Right lobe of liver (tissue), 6 donors: ENCODE results near the gene C4orf17. TPM values are rescaled to one million over a fixed set of nuclear protein-coding genes. Genes with fewer than 3 reads are reported as not detected.
A peak's percentile ranks its signal among the peaks of the same experiment; 100 is the strongest.

Experiments
- ATAC-seq, 4 donors: fragments of 200-7000 bp; cut with Tn5 transposase; one replicate each; pipeline ENCODE4 v1.9.1; 2020; ENCODE audit warnings: mild to moderate bottlenecking in 4 of 4, moderate library complexity in 4 of 4
- DNase-seq, 3 donors: peaks; one replicate each; pipeline ENCODE4 v3.0.0-alpha.2; 2020
- H3K27ac ChIP-seq, 3 donors: fragments of 200-600 bp; one replicate each; pipeline ENCODE4 v1.8.0; 2022
- H3K27me3 ChIP-seq, 2 donors: fragments of 200-600 bp; one replicate each; pipeline ENCODE4 v1.8.0; 2022
- H3K36me3 ChIP-seq, 4 donors: fragments of 200-600 bp; sonication (generic) in 1 of 4; one replicate each; pipeline versions ENCODE4 v1.5.1 to v1.8.0; 2017 to 2022; ENCODE audit warnings: control low read depth in 1 of 4
- H3K4me1 ChIP-seq, 4 donors: fragments of 200-600 bp; sonication (generic) in 1 of 4; one replicate each; pipeline versions ENCODE4 v1.5.1 to v1.8.0; 2017 to 2022; ENCODE audit warnings: control low read depth in 1 of 4
- H3K4me3 ChIP-seq, 3 donors: fragments of 200-600 bp; one replicate each; pipeline ENCODE4 v1.8.0; 2022
- H3K9me3 ChIP-seq, 4 donors: fragments of 200-600 bp; sonication (generic) in 1 of 4; one replicate each; pipeline versions ENCODE4 v1.5.1 to v1.8.0; 2017 to 2022; ENCODE audit warnings: control low read depth in 1 of 4
- POLR2A ChIP-seq: fragments of 450-650 bp; IDR thresholded peaks from one replicate; pipeline ENCODE4 v1.6.1; 2017; ENCODE audit warnings: antibody characterized with exemption, mild to moderate bottlenecking
- WGBS: methylation state at CpG from one replicate; pipeline ENCODE4 v1.1.6; 2018; ENCODE audit warnings: low coverage, low lambda C conversion rate; ENCODE audit not compliant: insufficient coverage; ENCODE audit errors: missing lambda C conversion rate; 5-methylcytosine and 5-hydroxymethylcytosine counted together
- intact Hi-C, 2 donors: fragments of 100-400 bp; cut with DNase I; formaldehyde crosslinking; loops; one replicate each; pipeline versions ENCODE4 v1.11.2 to v1.14.1; 2022
- total RNA-seq, 6 experiments: library from RNA; depleted of rRNA in 2 of 6; stranded (reverse); fragments of >200 nt in 2 of 6; fragmentation: NEBNext Ultra II Directional in 3 of 6; extraction: Animal tissue kit (Norgen Biotek cat#: 25700) in 3 of 6; gene quantifications; one replicate each; pipeline versions ENCODE4 v1.1.0 to v1.2.4, GENCODE V29; 2016 to 2023
- TF ChIP-seq, protein P1 (sequence below), 4 donors: fragments of 200-600 bp in 3 of 4; fragments of 450-650 bp in 1 of 4; IDR thresholded peaks; one replicate each; pipeline versions ENCODE4 v1.5.1 to v1.8.0; 2016 to 2022; ENCODE audit warnings: antibody characterized with exemption in 4 of 4, mild to moderate bottlenecking in 2 of 4
- donor health status: DM: no; HTN: yes; CAD: no.
- donor health status: DM: no; HTN: no; CAD: no.
- donor health status: DM: no; HTN: no; CAD: no.
- donor health status: DM: no; HTN: yes; CAD: no.
- donor health status: DM: no; HTN: yes; CAD: no.

The C4orf17 gene
- total RNA-seq, 6 experiments from 2014 or later = not detected

DNA sequence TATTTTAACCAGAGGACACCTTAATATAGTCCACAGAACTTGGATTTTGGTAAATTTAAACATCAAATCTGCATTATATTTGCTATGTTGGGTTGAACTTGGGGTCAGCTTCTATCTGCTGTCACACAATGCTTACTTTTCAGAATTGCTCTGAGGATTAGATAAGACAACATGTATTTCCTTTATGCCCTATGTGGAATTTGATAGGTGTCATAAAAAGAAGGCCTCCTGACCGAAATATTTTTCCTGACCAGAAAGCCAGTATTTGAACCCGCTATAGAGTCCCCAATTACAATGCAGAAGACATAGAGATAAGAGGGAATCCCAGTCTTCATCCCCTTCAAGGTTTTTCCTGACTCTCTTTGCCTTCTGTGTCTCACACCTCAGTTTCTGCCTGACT lies 67.9 kb downstream of the C4orf17 start:
- intact Hi-C loops = no loop called here
- ATAC-seq = no peak
- Histone ChIP-seq H3K4me3 (no peak overlapping the region), H3K27me3 (no peaks in the 10 kb centered on the region), H3K4me1 (peaks cover 0 to 22% (median 7%) of the 10 kb centered on the region in 4 donors), H3K36me3 (peaks cover 0 to 21% (median 7%) of the 10 kb centered on the region in 4 donors), H3K9me3 (no peaks in the 10 kb centered on the region), H3K27ac (no peak overlapping the region)
- no peak for DNase-seq
- no peak for TF ChIP-seq POLR2A
- TF ChIP-seq, protein P1, sequence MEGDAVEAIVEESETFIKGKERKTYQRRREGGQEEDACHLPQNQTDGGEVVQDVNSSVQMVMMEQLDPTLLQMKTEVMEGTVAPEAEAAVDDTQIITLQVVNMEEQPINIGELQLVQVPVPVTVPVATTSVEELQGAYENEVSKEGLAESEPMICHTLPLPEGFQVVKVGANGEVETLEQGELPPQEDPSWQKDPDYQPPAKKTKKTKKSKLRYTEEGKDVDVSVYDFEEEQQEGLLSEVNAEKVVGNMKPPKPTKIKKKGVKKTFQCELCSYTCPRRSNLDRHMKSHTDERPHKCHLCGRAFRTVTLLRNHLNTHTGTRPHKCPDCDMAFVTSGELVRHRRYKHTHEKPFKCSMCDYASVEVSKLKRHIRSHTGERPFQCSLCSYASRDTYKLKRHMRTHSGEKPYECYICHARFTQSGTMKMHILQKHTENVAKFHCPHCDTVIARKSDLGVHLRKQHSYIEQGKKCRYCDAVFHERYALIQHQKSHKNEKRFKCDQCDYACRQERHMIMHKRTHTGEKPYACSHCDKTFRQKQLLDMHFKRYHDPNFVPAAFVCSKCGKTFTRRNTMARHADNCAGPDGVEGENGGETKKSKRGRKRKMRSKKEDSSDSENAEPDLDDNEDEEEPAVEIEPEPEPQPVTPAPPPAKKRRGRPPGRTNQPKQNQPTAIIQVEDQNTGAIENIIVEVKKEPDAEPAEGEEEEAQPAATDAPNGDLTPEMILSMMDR (IDR thresholded peaks at IDR 0.05) = no peak
- 71% methylated on average over 2 of the region's 2 CpGs for WGBS

DNA sequence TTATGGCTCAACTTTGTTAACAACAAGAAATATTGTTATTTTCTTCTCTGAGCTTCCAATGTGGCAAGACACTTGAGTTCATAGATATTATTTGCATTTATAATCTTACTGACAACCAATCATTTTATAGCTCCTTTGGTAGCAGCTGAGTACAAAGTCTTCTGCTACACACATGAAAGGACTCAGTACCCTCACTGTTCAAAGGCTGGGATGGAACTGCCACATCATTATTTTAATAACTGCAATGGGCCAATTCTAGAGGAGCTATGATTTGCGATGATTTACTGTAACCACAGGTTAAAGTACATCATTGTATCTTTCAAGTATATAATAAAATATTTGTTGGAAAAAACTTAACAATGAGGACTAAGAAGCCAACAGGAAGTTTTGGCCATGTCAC lies 74.7 kb downstream of the C4orf17 start:
- no peak overlapping the region for H3K27ac ChIP-seq
- ATAC-seq = no peak

DNA sequence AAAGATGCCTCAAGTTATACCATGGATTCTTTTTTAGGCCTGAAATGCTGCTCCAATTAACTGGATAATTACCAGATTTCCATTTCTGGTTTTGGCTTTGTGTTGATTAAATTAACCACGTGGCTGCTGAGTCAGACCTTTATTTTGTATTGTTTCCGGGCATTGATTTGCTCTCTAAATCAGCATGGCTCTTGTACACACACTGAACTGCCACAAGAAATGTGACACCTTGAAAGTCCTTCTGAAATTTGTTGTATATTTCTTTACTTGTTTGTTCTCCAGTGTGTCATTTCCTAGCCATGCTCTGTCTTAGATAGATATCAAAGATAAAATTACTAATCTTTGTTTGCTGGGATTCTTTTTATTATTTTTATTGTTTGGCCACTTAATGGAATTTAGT lies 75.5 kb downstream of the C4orf17 start:
- intact Hi-C loops = no loop called here
- Histone ChIP-seq H3K4me1 (peaks cover 0 to 35% (median 14%) of the 10 kb centered on the region in 4 donors), H3K27ac (peak overlapping the region in 1 of 3 donors; percentile 31), H3K9me3 (no peaks in the 10 kb centered on the region), H3K27me3 (no peaks in the 10 kb centered on the region), H3K36me3 (peaks cover 0 to 50% (median 20%) of the 10 kb centered on the region in 4 donors), H3K4me3 (no peak overlapping the region)
- ATAC-seq (peak in 1 of 4 donors; percentile 64), DNase-seq (no peak)
- WGBS = 20% methylated on average over 2 of the region's 2 CpGs
- TF ChIP-seq, protein P1 (IDR thresholded peaks at IDR 0.05) = no peak
- no peak for TF ChIP-seq POLR2A

More for the DNA sequence above, 74.7 kb downstream of the C4orf17 start:
- no peak for TF ChIP-seq POLR2A
- TF ChIP-seq, protein P1 (IDR thresholded peaks at IDR 0.05) = no peak
- Histone ChIP-seq H3K4me3 (no peak overlapping the region), H3K27me3 (no peaks in the 10 kb centered on the region), H3K36me3 (peaks cover 0 to 44% (median 19%) of the 10 kb centered on the region in 4 donors), H3K9me3 (no peaks in the 10 kb centered on the region), H3K4me1 (peaks cover 0 to 38% (median 16%) of the 10 kb centered on the region in 4 donors)
- WGBS = 82% methylated on average over 1 of the region's 1 CpG
- intact Hi-C loops = no loop called here
- no peak for DNase-seq

DNA sequence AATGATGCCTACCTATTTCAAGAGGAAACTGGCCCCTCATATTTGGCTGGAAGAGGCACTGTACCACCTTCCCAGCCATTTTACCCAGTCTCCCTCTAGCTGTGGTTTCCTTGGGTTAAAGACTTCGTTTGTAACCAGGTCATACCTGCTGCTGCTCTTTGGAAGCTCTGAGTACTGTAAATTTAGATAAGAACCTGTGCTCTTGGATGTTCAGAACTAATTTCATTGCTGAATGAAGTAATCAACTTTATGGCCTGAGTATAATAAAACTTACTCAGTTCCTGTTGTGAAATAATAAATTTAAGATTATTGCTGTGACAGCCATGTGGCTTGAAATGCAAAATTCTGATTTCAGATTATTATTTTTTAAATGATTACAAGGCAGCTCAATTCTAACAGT lies 76.0 kb downstream of the C4orf17 start:
- WGBS = 13% methylated on average over 1 of the region's 1 CpG
- ATAC-seq (peak in 1 of 4 donors; percentile 29), DNase-seq (no peak)
- intact Hi-C loops = no loop called here
- TF ChIP-seq POLR2A = no peak
- TF ChIP-seq, protein P1 (IDR thresholded peaks at IDR 0.05) = no peak
- Histone ChIP-seq H3K4me1 (peaks cover 0 to 35% (median 13%) of the 10 kb centered on the region in 4 donors), H3K9me3 (no peaks in the 10 kb centered on the region), H3K27me3 (no peaks in the 10 kb centered on the region), H3K27ac (peak overlapping the region in 1 of 3 donors; percentile 31), H3K36me3 (peaks cover 0 to 53% (median 21%) of the 10 kb centered on the region in 4 donors), H3K4me3 (no peak overlapping the region)

DNA sequence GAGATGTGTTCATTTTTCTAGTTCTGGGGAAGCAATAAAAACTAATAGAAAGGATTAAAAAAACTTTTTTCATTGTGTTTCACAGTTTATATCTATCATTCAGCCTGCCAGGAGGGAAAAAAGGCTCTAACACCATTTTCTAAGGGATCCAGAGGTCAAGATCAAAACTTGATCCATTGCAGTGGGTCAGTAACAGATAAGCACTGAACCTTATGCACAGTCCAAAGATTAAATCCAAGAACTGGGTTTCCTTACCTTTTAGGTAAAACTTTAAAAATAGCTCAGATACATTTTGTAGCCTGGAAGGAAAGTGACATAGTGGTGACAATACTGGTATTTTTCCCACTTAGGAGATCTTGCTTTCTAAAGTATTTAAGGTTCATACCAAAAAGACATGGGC lies 76.5 kb downstream of the C4orf17 start:
- H3K27ac ChIP-seq = peak overlapping the region in 1 of 3 donors; percentile 31
- no peak for TF ChIP-seq POLR2A
- TF ChIP-seq, protein P1 (IDR thresholded peaks at IDR 0.05) = no peak
- H3K9me3 ChIP-seq = no peaks in the 10 kb centered on the region
- no peaks in the 10 kb centered on the region for H3K27me3 ChIP-seq
- DNase-seq (no peak), ATAC-seq (peak; percentile 48 to 78 (median 61))
- intact Hi-C loops = no loop called here
- H3K4me3 ChIP-seq = no peak overlapping the region
- H3K4me1 ChIP-seq = peaks cover 0 to 35% (median 13%) of the 10 kb centered on the region in 4 donors
- peaks cover 0 to 52% (median 19%) of the 10 kb centered on the region in 4 donors for H3K36me3 ChIP-seq
